Body of pancreas (tissue), 4 donors: ENCODE data around the gene UBTD1. TPM values are rescaled to one million over a fixed set of nuclear protein-coding genes. Genes with fewer than 3 reads are reported as not detected.

Experiments
- ATAC-seq: fragments of 150-250 bp; one replicate; pipeline ENCODE4 v1.9.1; 2016
- DNase-seq, 4 donors: peaks; one replicate each; pipeline ENCODE4 v3.0.0-alpha.2; 2019
- H3K27ac ChIP-seq, 4 donors: fragments of 200-600 bp; sonication (generic); 1 replicate in 3 of 4; 2 replicates in 1 of 4; pipeline versions ENCODE4 v1.5.1 to v1.6.1; 2016 to 2019; ENCODE audit warnings: mild to moderate bottlenecking in 1 of 4, mixed read lengths in 1 of 4, moderate library complexity in 1 of 4
- H3K27me3 ChIP-seq, 2 donors: fragments of 200-600 bp; sonication (generic); one replicate each; pipeline ENCODE4 v1.6.0; 2016; ENCODE audit warnings: mild to moderate bottlenecking in 1 of 2
- H3K36me3 ChIP-seq, 2 donors: fragments of 200-600 bp; sonication (generic); replicated peaks in 1 of 2; 2 replicates each; pipeline ENCODE4 v1.5.1; 2016; ENCODE audit warnings: low read depth in 2 of 2; ENCODE audit not compliant: insufficient read depth in 1 of 2
- H3K4me1 ChIP-seq: fragments of 200-600 bp; sonication (generic); one replicate; pipeline ENCODE4 v1.6.0; 2016
- H3K4me3 ChIP-seq, 2 donors: fragments of 200-600 bp; sonication (generic); 1 replicate in 1 of 2; 2 replicates in 1 of 2; pipeline ENCODE4 v1.5.1; 2016 to 2019
- H3K9me3 ChIP-seq, 3 donors: fragments of 200-600 bp; sonication (generic); 1 replicate in 2 of 3; 2 replicates in 1 of 3; pipeline ENCODE4 v1.5.1; 2016
- CTCF ChIP-seq, 7 experiments: fragments of 450-650 bp in 4 of 7; fragments of 200-600 bp in 3 of 7; sonication (generic) in 3 of 7; IDR thresholded peaks; one replicate each; pipeline ENCODE4 v1.5.1; 2016 to 2019; ENCODE audit warnings: antibody characterized with exemption in 7 of 7
- POLR2A ChIP-seq, 3 donors: fragments of 450-650 bp; IDR thresholded peaks; one replicate each; pipeline ENCODE4 v1.6.1; 2016; ENCODE audit warnings: antibody characterized with exemption in 3 of 3, mild to moderate bottlenecking in 2 of 3
- WGBS, 2 donors: methylation state at CpG; one replicate each; pipeline ENCODE4 v1.1.5; 2017; 5-methylcytosine and 5-hydroxymethylcytosine counted together
- intact Hi-C: fragments of 100-400 bp; cut with DNase I; formaldehyde crosslinking; loops from one replicate; pipeline ENCODE4 v1.15.1; 2023
- total RNA-seq, 2 donors: library from RNA; depleted of rRNA; stranded (reverse); fragments of >200 nt; gene quantifications; one replicate each; pipeline ENCODE4 v1.1.0, GENCODE V29; 2016

The UBTD1 gene
- 10 to 100 TPM in 1 of 2 donors, 1 to 10 TPM in 1; 9.1 to 33.9 TPM for total RNA-seq

- peak; percentile 52 to 65 (median 54) for DNase-seq
- H3K36me3 ChIP-seq, result no peaks in the 10 kb centered on the region
- peak; percentile 2 for ATAC-seq
- 0 to 1% methylated on average over 7 to 62 of the region's 66 CpGs for WGBS, 2 donors
- H3K27me3 ChIP-seq, result no peaks in the 10 kb centered on the region
- intact Hi-C loops, result loop anchor here (5.0 kb wide), 1 partner anchor 52 kb away; the partner anchor contains the start of genes EXOSC1 and ZDHHC16
- H3K4me1 ChIP-seq, result peaks cover 40% of the 10 kb centered on the region
- TF ChIP-seq CTCF (IDR thresholded peaks at IDR 0.05), result peak in 1 of 7 experiments; percentile 8
- peak; percentile 9 to 40 (median 16) for TF ChIP-seq POLR2A (IDR thresholded peaks at IDR 0.05)
- H3K27ac ChIP-seq, result peak within 1 kb of the TSS; percentile 78 to 91 (median 88)
- no peaks in the 10 kb centered on the region for H3K9me3 ChIP-seq
- peak within 1 kb of the TSS; percentile 70 to 77 for H3K4me3 ChIP-seq
These were observed at the start of gene UBTD1 for GRCh38 chr10:97498841-97499560. TSS of gene UBTD1 (plus strand) at chr10:97498924. CDS start at chr10:97499204, 280 bp downstream.

DNA sequence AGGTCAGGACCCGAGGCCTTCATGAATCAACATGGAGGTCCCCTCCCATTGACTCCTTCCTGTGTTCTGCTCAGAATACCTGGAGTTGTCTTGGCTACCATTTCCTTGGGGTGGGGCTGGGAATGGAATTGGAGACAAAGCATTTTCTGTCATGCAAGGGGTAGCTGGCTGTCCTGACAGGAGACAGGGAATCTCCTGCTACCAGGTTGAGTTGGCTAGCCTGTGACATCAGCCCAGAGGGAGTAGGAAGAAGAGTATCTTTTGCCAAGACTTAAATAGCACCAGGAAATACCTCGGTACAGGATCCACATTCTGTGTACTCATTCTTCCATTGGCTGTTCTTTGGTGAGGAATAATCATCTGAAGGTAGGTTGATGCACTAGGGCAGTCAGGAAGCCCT, 47.9 kb upstream of the UBTD1 start:
- Histone ChIP-seq H3K4me1 (peaks cover 36% of the 10 kb centered on the region), H3K9me3 (no peaks in the 10 kb centered on the region), H3K36me3 (peaks cover 0 to under 1% of the 10 kb centered on the region in 2 donors), H3K4me3 (no peak overlapping the region), H3K27ac (no peak overlapping the region), H3K27me3 (no peaks in the 10 kb centered on the region)
- ATAC-seq (no peak), DNase-seq (no peak)
- intact Hi-C loops, result no loop called here
- TF ChIP-seq CTCF (IDR thresholded peaks at IDR 0.05), result no peak
- 58 to 71% methylated on average over 2 of the region's 2 CpGs for WGBS, 2 donors

- no peaks in the 10 kb centered on the region for H3K9me3 ChIP-seq
- DNase-seq (no peak), ATAC-seq (no peak)
- intact Hi-C loops, result no loop called here
- peaks cover 0 to 3% of the 10 kb centered on the region in 2 donors for H3K36me3 ChIP-seq
- H3K27ac ChIP-seq, result no peak overlapping the region
- TF ChIP-seq POLR2A (IDR thresholded peaks at IDR 0.05) (no peak), CTCF (IDR thresholded peaks at IDR 0.05) (no peak)
- no peak overlapping the region for H3K4me3 ChIP-seq
- H3K27me3 ChIP-seq, result no peaks in the 10 kb centered on the region
- 90 to 91% methylated on average over 11 to 17 of the region's 17 CpGs for WGBS, 2 donors
- peaks cover 33% of the 10 kb centered on the region for H3K4me1 ChIP-seq
These were observed 47.1 kb upstream of the UBTD1 start for GRCh38 chr10:97451605-97452004.

DNA sequence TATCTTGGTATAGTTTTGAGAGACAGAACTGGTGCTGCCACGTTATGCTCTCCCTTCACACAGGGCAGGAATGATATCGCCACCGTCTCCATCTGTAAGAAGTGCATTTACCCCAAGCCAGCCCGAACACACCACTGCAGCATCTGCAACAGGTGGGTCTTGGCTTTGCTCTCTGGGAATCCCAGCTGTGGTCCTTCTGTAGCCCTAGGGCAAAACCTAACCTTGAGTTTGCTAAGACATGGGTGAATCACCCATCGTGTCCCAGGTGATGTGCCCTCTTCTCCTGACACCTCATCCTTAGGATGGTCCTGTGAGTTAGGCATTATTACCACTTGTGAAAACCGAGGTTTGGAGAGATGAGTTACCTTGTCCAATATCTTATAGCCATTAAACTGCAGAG, 46.4 kb upstream of the UBTD1 start:
- no peak overlapping the region for H3K27ac ChIP-seq
- H3K9me3 ChIP-seq, result no peaks in the 10 kb centered on the region
- H3K4me1 ChIP-seq, result peaks cover 25% of the 10 kb centered on the region
- whole genome bisulfite sequencing, 2 donors, result 79 to 81% methylated on average over 5 to 6 of the region's 6 CpGs
- ATAC-seq, result no peak
- intact Hi-C loops, result no loop called here
- no peak for DNase-seq
- peaks cover 0 to 7% of the 10 kb centered on the region in 2 donors for H3K36me3 ChIP-seq
- H3K27me3 ChIP-seq, result no peaks in the 10 kb centered on the region
- H3K4me3 ChIP-seq, result no peak overlapping the region
- TF ChIP-seq POLR2A (IDR thresholded peaks at IDR 0.05) (no peak), CTCF (IDR thresholded peaks at IDR 0.05) (no peak)
